Placental pericyte (primary cell): ENCODE results near the gene HSD3B7. TPM values are rescaled to one million over a fixed set of nuclear protein-coding genes. Genes with fewer than 3 reads are reported as not detected.

Experiments
- small RNA-seq: library from RNA; depleted of rRNA; stranded (forward); fragments of <200 nt; gene quantifications from one replicate; pipeline ENCODE3, GENCODE V24; 2012; ENCODE audit warnings: low replicate concordance
- total RNA-seq: library from RNA; depleted of rRNA; stranded (reverse); fragments of >200 nt; gene quantifications from 2 replicates; pipeline ENCODE4 v1.2.3, GENCODE V29; 2012

Gene HSD3B7
- total RNA-seq = 7.0 and 37.9 TPM in 2 replicates

GRCh38 chr16:30984669-30985400 is at the start of gene HSD3B7:
Gene HSD3B7 (plus strand): TSS chr16:30985207. CDS start chr16:30985659, 452 bp downstream.

GRCh38 chr16:30948667-30949649 is 36.0 kb upstream of the HSD3B7 start, which contains the start of gene ORAI3:
Gene ORAI3 (plus strand): TSS chr16:30949068. CDS start chr16:30949290, 222 bp downstream.

GRCh38 chr16:30957456-30958174 is 27.4 kb upstream of the HSD3B7 start, which contains the start of gene SETD1A:
Gene SETD1A (plus strand): TSS chr16:30957754. CDS start chr16:30958732, 978 bp downstream.

GRCh38 chr16:31010585-31011325 is 25.7 kb downstream of the HSD3B7 start, which contains the start of gene STX1B:
Gene STX1B (minus strand): TSS chr16:31010638. CDS start chr16:31010396, 242 bp downstream.

GRCh38 chr16:31032736-31033708 is 48.0 kb downstream of the HSD3B7 start, which contains the start of gene STX4:
Gene STX4 (plus strand): TSS chr16:31033558. CDS start chr16:31033806, 248 bp downstream.

Small RNA genes lying within 50 kb of the gene (small RNA-seq; reads per million reads assigned to genes)
- not detected for gene AC135048.1

Other genes with a start within 250 kb of the HSD3B7 start
- 29.1 and 30.1 TPM in 2 replicates for gene PHKG2, start 236.8 kb upstream of the HSD3B7 start, total RNA-seq
- 2.2 and 4.9 TPM in 2 replicates for gene CFAP119, start 223.1 kb upstream of the HSD3B7 start, total RNA-seq
- 76.2 and 111 TPM in 2 replicates for gene RNF40, start 222.9 kb upstream of the HSD3B7 start, total RNA-seq
- gene ZNF629, start 198.0 kb upstream of the HSD3B7 start, total RNA-seq = 16.4 and 18.6 TPM in 2 replicates
- 14.7 and 46.8 TPM in 2 replicates for gene BCL7C, start 91.1 kb upstream of the HSD3B7 start, total RNA-seq
- gene CTF1, start 88.6 kb upstream of the HSD3B7 start, total RNA-seq = 2.0 and 4.4 TPM in 2 replicates
- gene FBXL19, start 61.6 kb upstream of the HSD3B7 start, total RNA-seq = 15.1 and 34.9 TPM in 2 replicates
- 35.5 and 84.9 TPM in 2 replicates for gene ORAI3, start 36.1 kb upstream of the HSD3B7 start, total RNA-seq
- gene SETD1A, start 27.5 kb upstream of the HSD3B7 start, total RNA-seq = 5.0 and 5.2 TPM in 2 replicates
- 1.1 and 3.0 TPM in 2 replicates for gene STX1B, start 25.4 kb downstream of the HSD3B7 start, total RNA-seq
- gene STX4, start 48.4 kb downstream of the HSD3B7 start, total RNA-seq = 24.8 and 42.5 TPM in 2 replicates
- gene ZNF668, start 89.0 kb downstream of the HSD3B7 start, total RNA-seq = 21.7 and 31.2 TPM in 2 replicates
- 17.5 and 18.2 TPM in 2 replicates for gene ZNF646, start 89.2 kb downstream of the HSD3B7 start, total RNA-seq
- gene PRSS53, start 103.7 kb downstream of the HSD3B7 start, total RNA-seq = 0.88 and 2.0 TPM in 2 replicates
- 69.2 and 82.9 TPM in 2 replicates for gene VKORC1, start 109.6 kb downstream of the HSD3B7 start, total RNA-seq
- 51.0 and 56.0 TPM in 2 replicates for gene BCKDK, start 123.2 kb downstream of the HSD3B7 start, total RNA-seq
- gene KAT8, start 132.5 kb downstream of the HSD3B7 start, total RNA-seq = 35.0 and 35.4 TPM in 2 replicates
- gene PRSS8, start 150.5 kb downstream of the HSD3B7 start, total RNA-seq = not detected in 2 replicates
- gene PRSS36, start 164.9 kb downstream of the HSD3B7 start, total RNA-seq = not detected in 2 replicates
- 45.3 and 78.0 TPM in 2 replicates for gene FUS, start 194.9 kb downstream of the HSD3B7 start, total RNA-seq
- gene PYCARD, start 217.6 kb downstream of the HSD3B7 start, total RNA-seq = 50.4 and 56.2 TPM in 2 replicates
- gene TRIM72, start 228.9 kb downstream of the HSD3B7 start, total RNA-seq = not detected in 2 replicates
- gene PYDC1, start 231.9 kb downstream of the HSD3B7 start, total RNA-seq = not detected in 2 replicates